GM18502 (cell line): ENCODE results near the gene DHRSX.
A peak's percentile ranks its signal among the peaks of the same experiment; 100 is the strongest.
"Not testable (repeated sequence)": the region's sequence is repeated elsewhere in the genome, so short reads cannot be mapped to it uniquely, and the experiment has no call there.

ENCODE experiments used
- ATAC-seq: cut with Tn5 transposase; IDR thresholded peaks from one replicate; pipeline ENCODE4 v1.9.1; 2021; ENCODE audit warnings: mild to moderate bottlenecking; ENCODE audit not compliant: unreplicated experiment, poor library complexity

Gene DHRSX

DNA sequence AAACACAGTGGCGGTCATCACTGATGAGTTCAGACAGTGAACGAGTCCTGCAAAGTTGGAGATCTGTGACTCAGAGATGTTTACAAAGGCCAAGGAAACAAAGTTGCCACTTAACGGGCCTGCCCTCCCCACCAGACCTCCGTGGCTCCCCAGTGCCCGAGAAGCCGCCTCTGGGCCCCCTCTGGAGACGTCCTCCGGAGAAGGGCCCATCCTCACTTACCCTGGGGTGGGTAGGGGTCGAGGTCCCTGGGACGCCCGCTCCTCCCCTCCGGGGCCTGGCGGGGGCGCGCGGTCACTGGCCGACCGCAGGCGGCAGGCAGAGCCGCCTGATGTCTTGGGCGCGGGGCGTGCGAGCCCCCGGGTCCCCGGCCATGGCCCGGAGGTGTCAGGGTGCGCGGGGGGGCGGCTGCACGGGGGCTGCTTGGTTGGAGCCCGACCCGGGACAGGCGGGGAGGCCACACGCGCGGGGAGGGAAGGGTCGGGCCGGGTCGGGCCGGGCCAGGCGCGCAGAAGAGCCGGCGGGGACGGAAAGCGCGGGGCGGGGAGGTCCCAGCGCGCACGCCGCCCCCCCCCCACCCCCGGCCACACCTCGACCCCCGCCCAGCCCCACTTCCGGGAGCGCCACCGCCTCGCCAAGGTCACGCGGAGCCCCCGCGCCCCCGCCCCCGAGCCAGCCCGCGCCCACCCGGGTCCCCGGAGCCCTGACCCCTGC is 529 bp downstream of the DHRSX start:
- ATAC-seq = peak; percentile 61

DNA sequence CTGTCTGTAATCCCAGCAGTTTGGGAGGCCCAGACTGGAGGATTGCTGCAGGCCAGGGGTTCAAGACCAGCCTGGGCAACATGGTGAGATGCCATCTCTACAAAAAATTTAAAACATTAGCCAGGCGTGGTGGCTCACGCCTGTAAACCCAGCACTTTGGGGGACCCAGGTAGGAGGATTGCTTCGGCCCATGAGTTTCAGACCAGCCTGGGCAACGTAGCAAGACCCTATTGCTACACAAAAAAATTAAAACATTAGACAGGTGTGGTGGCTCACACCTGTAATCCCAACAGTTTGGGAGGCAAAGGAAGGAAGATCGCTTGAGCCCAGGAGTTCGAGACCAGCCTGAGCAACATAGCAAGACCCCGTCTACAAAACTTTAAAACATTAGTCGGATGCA is 1.3 kb downstream of the DHRSX start:
- no peak for ATAC-seq

- no peak for ATAC-seq
Observed at GRCh38 chrX:2498781-2499302, 1.9 kb downstream of the DHRSX start.

- ATAC-seq = no peak
Observed at GRCh38 chrX:2497961-2498780, 2.6 kb downstream of the DHRSX start.

DNA sequence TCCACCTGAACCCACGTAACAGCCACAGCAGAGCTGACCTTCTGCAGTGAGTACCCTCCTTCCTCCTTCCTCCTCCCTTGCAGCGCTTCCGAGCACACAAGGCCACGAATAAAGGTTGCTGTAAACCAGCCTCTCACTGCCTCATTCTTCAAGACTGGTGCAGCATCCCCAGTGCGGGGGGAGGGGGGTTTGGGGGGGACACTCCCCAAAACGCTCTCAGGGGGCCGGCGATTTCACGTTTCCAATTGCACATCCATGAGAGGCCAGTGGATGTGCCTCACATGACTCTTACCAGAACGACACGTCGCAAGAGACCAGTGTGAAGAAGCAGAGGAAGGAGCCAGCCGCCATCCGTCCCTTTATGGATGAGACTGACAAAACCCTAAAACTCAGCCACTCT is 5.2 kb downstream of the DHRSX start:
- ATAC-seq = no peak

- no peak for ATAC-seq
Observed at GRCh38 chrX:2492531-2493218, 8.1 kb downstream of the DHRSX start.

GRCh38 chrX:2490634-2491033 is 10.1 kb downstream of the DHRSX start:
- no peak for ATAC-seq

- ATAC-seq = no peak
Observed at GRCh38 chrX:2489446-2490445, 11.0 kb downstream of the DHRSX start.

- no peak for ATAC-seq
Observed at GRCh38 chrX:2488621-2489285, 12.0 kb downstream of the DHRSX start.

GRCh38 chrX:2487366-2487765 is 13.4 kb downstream of the DHRSX start:
- ATAC-seq = no peak

DNA sequence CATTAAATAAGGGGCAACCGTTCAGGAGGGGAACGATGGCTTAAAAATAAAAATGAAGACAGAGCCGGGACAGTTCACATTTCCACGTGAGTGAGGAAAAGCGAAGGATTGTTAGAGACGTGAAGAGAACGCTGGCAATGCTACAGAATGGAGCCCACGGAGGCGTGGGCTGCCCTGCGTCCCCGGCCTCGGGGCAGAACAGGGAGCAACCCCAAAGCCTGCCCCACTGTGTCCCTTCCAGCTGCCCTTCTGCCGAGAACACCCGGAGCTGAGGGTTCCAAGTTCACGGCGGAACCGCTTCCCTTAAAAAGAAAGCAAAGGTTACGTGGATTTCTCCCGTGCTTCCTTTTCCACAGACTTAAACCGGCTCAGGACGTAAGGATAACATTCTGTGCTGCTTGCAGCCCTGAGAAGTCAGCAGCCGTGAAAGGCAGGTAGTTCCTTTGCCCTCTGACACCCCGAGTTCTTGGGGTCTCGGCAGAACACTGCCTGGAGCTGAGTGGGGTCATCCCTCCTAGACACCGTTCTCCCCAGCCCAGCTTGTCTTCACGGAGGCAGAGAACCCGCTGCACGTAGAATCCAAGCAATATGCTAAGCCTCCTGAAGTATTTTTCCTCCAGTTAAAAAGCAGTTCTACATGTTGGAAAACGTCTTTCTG is 14.2 kb downstream of the DHRSX start:
- no peak for ATAC-seq

GRCh38 chrX:2485789-2486345 is 14.9 kb downstream of the DHRSX start:
- no peak for ATAC-seq

- ATAC-seq = no peak
Observed at GRCh38 chrX:2484721-2485648, 15.8 kb downstream of the DHRSX start.

- ATAC-seq = no peak
Observed at GRCh38 chrX:2484256-2484655, 16.5 kb downstream of the DHRSX start.

GRCh38 chrX:2483398-2484060 is 17.2 kb downstream of the DHRSX start:
- no peak for ATAC-seq

- not testable (repeated sequence) for ATAC-seq
Observed at GRCh38 chrX:2481597-2481996, 19.2 kb downstream of the DHRSX start.

DNA sequence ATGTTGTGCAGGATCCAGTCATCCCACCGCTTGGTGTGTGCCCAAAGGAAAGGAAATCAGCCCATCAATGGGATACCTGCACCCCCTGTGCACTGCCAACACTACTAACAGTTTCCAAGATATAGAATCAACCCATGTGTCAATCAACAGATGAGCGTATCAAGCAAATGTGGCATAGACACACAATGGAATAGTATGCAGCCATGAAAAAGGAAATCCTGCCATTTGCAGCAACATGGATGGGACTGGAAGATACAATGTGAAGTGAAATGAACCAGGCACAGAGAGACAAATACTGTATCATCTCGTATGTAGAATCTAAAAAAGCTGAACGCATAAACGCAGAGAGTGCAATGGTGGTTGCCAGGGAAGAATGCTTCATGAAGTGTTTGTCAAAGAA is 20.8 kb downstream of the DHRSX start:
- not testable (repeated sequence) for ATAC-seq
